Effector memory CD8-positive, alpha-beta T cell (primary cell): ENCODE results near the gene NCAN.

ENCODE experiments used
- ATAC-seq: fragments of 150-1000 bp; cut with Tn5 transposase; replicated peaks from 2 replicates; pipeline ENCODE4 v1.10.0; 2021; ENCODE audit warnings: mild to moderate bottlenecking, moderate library complexity
- DNase-seq, 3 experiments: peaks; one replicate each; pipeline ENCODE4 v3.0.0; 2021
- H3K27ac Mint-ChIP-seq, 2 donors: one replicate each; pipeline ENCODE4 v1.8.0; 2022; ENCODE audit warnings: mild to moderate bottlenecking in 2 of 2, mixed read lengths in 2 of 2, moderate library complexity in 2 of 2
- H3K27me3 Mint-ChIP-seq, 2 donors: one replicate each; pipeline ENCODE4 v1.8.0; 2022; ENCODE audit warnings: mixed read lengths in 2 of 2
- H3K36me3 Mint-ChIP-seq: one replicate; pipeline ENCODE4 v1.8.0; 2022; ENCODE audit warnings: mild to moderate bottlenecking, moderate library complexity, mixed read lengths; ENCODE audit not compliant: insufficient read depth
- H3K4me1 Mint-ChIP-seq, 2 donors: one replicate each; pipeline ENCODE4 v1.8.0; 2022; ENCODE audit warnings: low read depth in 2 of 2, mixed read lengths in 2 of 2
- H3K4me3 Mint-ChIP-seq, 2 donors: one replicate each; pipeline ENCODE4 v1.8.0; 2022; ENCODE audit warnings: mild to moderate bottlenecking in 2 of 2, mixed read lengths in 2 of 2, moderate library complexity in 2 of 2
- H3K9me3 Mint-ChIP-seq, 2 donors: one replicate each; pipeline ENCODE4 v1.8.0; 2022; ENCODE audit warnings: mixed read lengths in 2 of 2

Gene NCAN

GRCh38 chr19:19181488-19181998 is 30.2 kb upstream of the NCAN start:
- H3K4me3 Mint-ChIP-seq = no peak overlapping the region
- no peaks in the 10 kb centered on the region for H3K9me3 Mint-ChIP-seq
- no peak for DNase-seq
- ATAC-seq = no peak
- no peaks in the 10 kb centered on the region for H3K27me3 Mint-ChIP-seq
- peaks cover 36% of the 10 kb centered on the region for H3K36me3 Mint-ChIP-seq
- peaks cover 8 to 10% of the 10 kb centered on the region in 2 donors for H3K4me1 Mint-ChIP-seq
- no peak overlapping the region for H3K27ac Mint-ChIP-seq

GRCh38 chr19:19185853-19186740 is 25.7 kb upstream of the NCAN start:
- Mint-ChIP-seq H3K4me1 (peaks cover 23 to 25% of the 10 kb centered on the region in 2 donors), H3K27me3 (no peaks in the 10 kb centered on the region), H3K4me3 (no peak overlapping the region), H3K9me3 (no peaks in the 10 kb centered on the region), H3K27ac (peak overlapping the region in 1 of 2 donors; percentile 86), H3K36me3 (peaks cover 42% of the 10 kb centered on the region)
- DNase-seq (peak; percentile 52 to 60 (median 54)), ATAC-seq (peak; percentile 93)

DNA sequence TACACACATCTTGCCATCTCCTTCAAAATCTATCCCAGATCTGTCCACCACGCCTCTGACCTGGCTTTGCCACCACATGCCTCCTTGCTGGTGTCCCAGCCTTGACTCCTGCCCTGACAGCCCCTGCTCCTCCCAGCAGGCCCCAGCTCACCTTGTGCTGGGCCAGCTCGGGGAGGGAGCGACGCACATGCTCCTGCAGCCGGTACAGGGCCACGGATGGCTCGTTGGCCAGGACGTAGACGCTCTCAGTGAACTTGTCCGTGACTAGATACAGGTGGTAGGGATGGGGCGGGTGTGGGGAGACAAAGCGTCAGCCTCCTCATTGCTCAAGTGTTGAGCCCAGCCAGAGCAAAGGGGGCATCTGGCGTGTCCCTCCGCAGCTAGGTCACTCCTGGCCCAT is 25.0 kb upstream of the NCAN start:
- Mint-ChIP-seq H3K27ac (peak overlapping the region in 1 of 2 donors; percentile 86), H3K9me3 (no peaks in the 10 kb centered on the region), H3K27me3 (no peaks in the 10 kb centered on the region), H3K4me3 (no peak overlapping the region), H3K36me3 (peaks cover 38% of the 10 kb centered on the region), H3K4me1 (peaks cover 25 to 31% of the 10 kb centered on the region in 2 donors)
- ATAC-seq = no peak
- no peak for DNase-seq

GRCh38 chr19:19191768-19192077 is 20.0 kb upstream of the NCAN start:
- Mint-ChIP-seq H3K9me3 (no peaks in the 10 kb centered on the region), H3K4me1 (peaks cover 30 to 32% of the 10 kb centered on the region in 2 donors), H3K4me3 (peak overlapping the region; percentile 96), H3K27me3 (no peaks in the 10 kb centered on the region), H3K36me3 (peaks cover 36% of the 10 kb centered on the region), H3K27ac (peak overlapping the region; percentile 99 to 100)
- ATAC-seq = no peak
- no peak for DNase-seq

DNA sequence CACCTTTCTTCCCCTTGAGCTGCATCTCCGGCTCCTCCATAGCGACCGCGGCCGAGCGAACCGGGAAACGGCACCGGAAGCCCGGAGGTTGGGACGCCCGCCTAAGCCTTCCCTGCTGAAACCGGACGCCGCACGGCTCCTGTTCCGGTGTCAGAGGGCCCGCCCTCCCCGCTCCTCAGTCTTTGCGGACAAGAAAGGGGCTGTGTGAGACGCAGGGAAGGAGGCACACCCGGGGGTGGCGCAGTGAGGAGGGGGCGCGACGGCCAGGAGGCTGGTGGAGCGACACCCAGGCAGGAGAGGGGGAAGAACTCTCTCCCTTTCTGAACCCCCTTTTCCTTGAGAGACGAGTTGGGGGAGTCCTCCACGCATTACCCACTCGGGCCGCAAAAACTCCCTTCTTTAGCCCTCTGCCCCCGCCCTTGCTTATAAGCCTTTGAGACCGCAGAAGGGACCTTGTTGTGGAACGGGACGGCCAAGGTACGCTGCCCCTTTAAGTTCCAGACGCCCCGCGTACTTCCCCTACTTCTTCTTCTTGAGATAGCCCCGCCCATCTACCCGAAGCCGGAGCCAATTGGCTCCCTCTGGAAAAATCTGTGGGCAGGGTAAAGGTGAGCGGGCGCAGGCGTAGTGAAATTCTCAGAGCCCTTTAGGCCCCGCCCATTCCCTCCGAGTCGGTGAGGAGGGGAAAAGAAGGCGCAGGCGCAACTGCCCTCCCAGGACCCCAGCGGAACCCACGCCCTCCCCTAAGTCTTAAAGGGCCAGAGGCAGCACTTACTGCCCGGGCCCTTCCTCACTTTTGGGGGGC is 19.5 kb upstream of the NCAN start, which contains the start of the genes BORCS8 and RFXANK:
Gene BORCS8 (minus strand): TSS at position 75 of the 805 bp plus-strand sequence. CDS start 35 bp downstream, at position 40.
Gene RFXANK (plus strand): TSS at position 181 of the 805 bp plus-strand sequence. CDS start 1,689 bp downstream, outside the sequence.
- Mint-ChIP-seq H3K27ac (peak within 1 kb of the TSS; percentile 99 to 100), H3K4me3 (peak within 1 kb of the TSS; percentile 96), H3K36me3 (peaks cover 36% of the 10 kb centered on the region), H3K4me1 (peaks cover 27 to 29% of the 10 kb centered on the region in 2 donors), H3K27me3 (no peaks in the 10 kb centered on the region), H3K9me3 (no peaks in the 10 kb centered on the region)
- DNase-seq (peak; percentile 97 to 98 (median 98)), ATAC-seq (peak; percentile 90)

GRCh38 chr19:19192910-19193423 is 18.8 kb upstream of the NCAN start:
- H3K27ac Mint-ChIP-seq = peak overlapping the region; percentile 99 to 100
- ATAC-seq (no peak), DNase-seq (peak in 1 of 3 experiments; percentile 12)
- H3K4me3 Mint-ChIP-seq = peak overlapping the region; percentile 96
- H3K9me3 Mint-ChIP-seq = no peaks in the 10 kb centered on the region
- H3K36me3 Mint-ChIP-seq = peaks cover 36% of the 10 kb centered on the region
- no peaks in the 10 kb centered on the region for H3K27me3 Mint-ChIP-seq
- H3K4me1 Mint-ChIP-seq = peaks cover 27 to 29% of the 10 kb centered on the region in 2 donors

- peaks cover 30% of the 10 kb centered on the region for H3K36me3 Mint-ChIP-seq
- H3K27ac Mint-ChIP-seq = peak overlapping the region; percentile 1 to 99
- H3K4me3 Mint-ChIP-seq = peak overlapping the region; percentile 96
- no peaks in the 10 kb centered on the region for H3K27me3 Mint-ChIP-seq
- DNase-seq = no peak
- ATAC-seq = no peak
- no peaks in the 10 kb centered on the region for H3K9me3 Mint-ChIP-seq
- peaks cover 29% of the 10 kb centered on the region in 2 donors for H3K4me1 Mint-ChIP-seq
Observed at GRCh38 chr19:19193926-19194325, 17.8 kb upstream of the NCAN start.

DNA sequence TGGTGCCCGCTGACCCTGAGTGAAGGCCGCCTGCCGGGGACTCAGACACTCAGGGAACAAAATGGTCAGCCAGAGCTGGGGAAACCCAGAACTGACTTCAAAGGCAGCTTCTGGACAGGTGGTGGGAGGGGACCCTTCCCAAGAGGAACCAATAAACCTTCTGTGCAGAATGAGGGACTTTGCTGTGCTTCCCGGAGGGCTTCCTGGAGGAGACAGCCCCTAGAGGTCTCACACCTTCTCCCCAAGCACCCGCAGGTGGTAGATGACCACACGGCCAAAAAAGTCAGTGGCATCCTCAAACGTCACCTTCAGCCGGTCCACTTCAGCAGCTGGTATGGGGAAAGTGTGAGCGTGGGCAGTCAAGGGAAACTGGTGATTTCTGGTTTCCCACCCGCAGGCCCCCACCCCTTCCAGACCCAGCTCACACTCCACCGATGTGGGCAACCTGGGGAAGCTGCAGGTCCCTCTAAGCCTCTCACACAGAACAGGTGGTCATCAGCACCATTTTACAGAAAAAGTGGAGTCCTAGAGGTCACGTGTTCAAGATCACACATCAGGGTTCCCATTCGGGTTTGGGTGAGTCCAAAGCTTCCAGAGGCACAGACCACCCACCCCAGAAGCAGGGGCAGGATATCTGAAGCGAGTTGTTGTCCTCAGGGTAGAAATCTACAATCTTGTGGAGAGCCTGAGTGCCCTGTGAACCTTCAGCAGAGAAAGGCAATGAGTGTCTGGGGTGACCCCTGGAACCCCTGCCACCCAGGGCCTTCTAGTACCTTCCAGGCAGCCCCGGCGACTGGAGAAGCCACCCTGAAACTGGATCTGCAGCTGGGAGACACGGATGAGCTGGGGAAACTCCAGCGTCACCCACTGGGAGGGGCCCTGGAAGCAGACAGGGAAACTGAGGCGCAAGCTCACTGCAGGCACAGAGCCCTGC is 9.8 kb upstream of the NCAN start:
- peak overlapping the region; percentile 91 to 93 for H3K4me3 Mint-ChIP-seq
- DNase-seq (no peak), ATAC-seq (no peak)
- H3K27ac Mint-ChIP-seq = peak overlapping the region; percentile 74 to 92
- peaks cover 0 to 4% of the 10 kb centered on the region in 2 donors for H3K27me3 Mint-ChIP-seq
- peaks cover 12% of the 10 kb centered on the region for H3K36me3 Mint-ChIP-seq
- H3K9me3 Mint-ChIP-seq = peaks cover under 1% of the 10 kb centered on the region in 2 donors
- H3K4me1 Mint-ChIP-seq = peaks cover 16 to 30% of the 10 kb centered on the region in 2 donors

- H3K4me3 Mint-ChIP-seq = peak overlapping the region; percentile 91 to 93
Observed at GRCh38 chr19:19202707-19203011, 9.1 kb upstream of the NCAN start.

DNA sequence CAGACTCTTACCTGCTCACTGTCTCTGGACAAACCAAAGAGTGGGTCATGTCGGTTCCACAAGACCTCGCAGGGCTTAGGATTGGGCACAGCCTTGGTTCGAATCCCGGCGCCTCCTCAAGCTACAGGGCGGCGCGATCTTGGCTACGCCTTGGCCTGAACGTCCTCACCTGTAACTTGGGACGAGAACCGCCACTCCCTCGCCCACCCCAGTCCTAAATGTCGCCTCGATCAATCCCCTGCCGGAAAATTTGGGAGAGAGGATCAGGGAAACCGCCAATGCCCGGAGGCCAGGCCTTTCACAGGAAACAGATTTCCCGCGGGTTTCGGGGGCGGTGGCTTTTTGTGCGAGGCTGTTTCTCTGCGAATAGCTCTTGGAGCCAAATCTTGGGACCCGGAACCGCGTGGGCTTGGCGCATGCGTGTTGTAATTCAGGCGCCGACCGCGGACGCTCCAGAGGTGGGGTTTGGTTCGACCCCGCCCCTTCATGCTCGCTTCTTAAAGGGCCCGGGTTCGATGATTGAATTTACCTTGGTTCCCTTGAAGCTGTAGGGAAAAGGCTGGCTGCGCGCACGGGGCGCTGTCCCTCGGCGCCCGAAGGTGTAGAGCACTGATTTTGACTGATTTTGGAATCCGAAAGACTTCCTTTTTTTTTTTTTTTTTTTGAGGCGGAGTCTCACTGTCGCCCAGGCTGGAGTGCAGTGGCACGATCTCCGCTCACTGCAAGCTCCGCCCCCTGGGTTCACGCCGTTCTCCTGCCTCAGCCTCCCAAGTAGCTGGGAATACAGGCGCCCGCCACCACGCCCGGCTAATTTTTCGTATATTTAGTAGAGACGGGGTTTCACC is 8.5 kb upstream of the NCAN start, which contains the start of gene NR2C2AP:
Gene NR2C2AP (minus strand): TSS at position 403 of the 845 bp plus-strand sequence. CDS start 354 bp downstream, at position 49.
- Mint-ChIP-seq H3K27me3 (peaks cover 0 to 13% of the 10 kb centered on the region in 2 donors), H3K4me1 (peaks cover 26 to 40% of the 10 kb centered on the region in 2 donors), H3K9me3 (peaks cover 8 to 10% of the 10 kb centered on the region in 2 donors), H3K27ac (peak within 1 kb of the TSS; percentile 74 to 92), H3K4me3 (peak within 1 kb of the TSS; percentile 91 to 93), H3K36me3 (peaks cover 12% of the 10 kb centered on the region)
- peak; percentile 86 to 89 (median 87) for DNase-seq
- ATAC-seq = peak; percentile 94

More at GRCh38 chr19:19202707-19203011, 9.1 kb upstream of the NCAN start:
- peaks cover 7% of the 10 kb centered on the region in 2 donors for H3K9me3 Mint-ChIP-seq
- H3K27ac Mint-ChIP-seq = peak overlapping the region; percentile 74 to 92
- H3K27me3 Mint-ChIP-seq = peaks cover 0 to 11% of the 10 kb centered on the region in 2 donors
- peaks cover 12% of the 10 kb centered on the region for H3K36me3 Mint-ChIP-seq
- ATAC-seq (no peak), DNase-seq (no peak)
- H3K4me1 Mint-ChIP-seq = peaks cover 23 to 37% of the 10 kb centered on the region in 2 donors

DNA sequence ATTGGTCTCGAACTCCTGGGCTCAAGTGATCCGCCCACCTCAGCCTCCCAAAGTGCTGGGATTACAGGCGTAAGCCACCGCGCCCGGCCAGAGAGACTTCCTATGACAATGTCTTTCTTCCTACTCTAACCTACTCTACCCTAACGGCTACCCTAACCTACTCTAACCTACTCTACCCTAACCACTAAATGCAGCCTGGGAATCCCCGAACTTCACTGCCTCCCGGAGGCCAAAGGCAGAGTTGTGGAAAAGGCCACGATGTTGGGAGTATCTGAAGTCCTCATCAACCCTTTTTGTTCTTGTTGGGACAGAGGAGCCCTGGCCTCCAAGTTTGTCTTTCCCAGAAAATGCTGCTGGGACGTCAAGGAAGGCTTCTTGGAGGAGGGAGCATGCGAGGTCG is 7.6 kb upstream of the NCAN start:
- DNase-seq (no peak), ATAC-seq (no peak)
- Mint-ChIP-seq H3K4me1 (peaks cover 26 to 39% of the 10 kb centered on the region in 2 donors), H3K36me3 (peaks cover 12% of the 10 kb centered on the region), H3K27me3 (peaks cover 0 to 13% of the 10 kb centered on the region in 2 donors), H3K4me3 (peak overlapping the region; percentile 91 to 93), H3K27ac (peak overlapping the region in 1 of 2 donors; percentile 92), H3K9me3 (peaks cover 8 to 10% of the 10 kb centered on the region in 2 donors)
